Inflammatory macrophage (primary cell): ENCODE measurements around the gene KIF3A.

ENCODE experiments used
- DNase-seq, 2 donors: peaks; one replicate each; pipeline ENCODE4 v3.0.0-alpha.2; 2020 to 2022
- total RNA-seq, 18 experiments: gene quantifications; one replicate each; lab custom pipeline; 2026; ENCODE audit warnings: mixed read lengths in 6 of 18, inconsistent platforms in 2 of 18; lab: John Stamatoyannopoulos, UW

Gene KIF3A
- total RNA-seq: 2.1 to 7.0 (median 4.6) reads per million in 18 experiments

GRCh38 chr5:132736853-132737833, at the start of gene KIF3A:
KIF3A (minus strand) TSS chr5:132737546; CDS start chr5:132737419, 127 bp downstream.
- peak; percentile 97 to 98 for DNase-seq

- no peak for DNase-seq
Observed at GRCh38 chr5:132787076-132787475, 49.7 kb upstream of the KIF3A start.

- no peak for DNase-seq
Observed at GRCh38 chr5:132785864-132786263, 48.5 kb upstream of the KIF3A start.

GRCh38 chr5:132785365-132785764, 48.0 kb upstream of the KIF3A start:
- no peak for DNase-seq

- DNase-seq: peak; percentile 57 to 67
Observed at GRCh38 chr5:132782101-132782500, 44.8 kb upstream of the KIF3A start.

- no peak for DNase-seq
Observed at GRCh38 chr5:132781029-132781428, 43.7 kb upstream of the KIF3A start.

- DNase-seq: no peak
Observed at GRCh38 chr5:132780577-132780976, 43.2 kb upstream of the KIF3A start.

GRCh38 chr5:132779961-132780360, 42.6 kb upstream of the KIF3A start:
- no peak for DNase-seq

GRCh38 chr5:132778856-132779255, 41.5 kb upstream of the KIF3A start:
- no peak for DNase-seq

- DNase-seq: no peak
Observed at GRCh38 chr5:132778129-132778528, 40.8 kb upstream of the KIF3A start.

GRCh38 chr5:132777209-132778069, 40.1 kb upstream of the KIF3A start, which contains the start of gene SEPTIN8:
SEPTIN8 (minus strand) TSS chr5:132777239; CDS start chr5:132777137, 102 bp downstream.
- peak; percentile 25 to 44 for DNase-seq

- no peak for DNase-seq
Observed at GRCh38 chr5:132776938-132777208, 39.5 kb upstream of the KIF3A start.

- DNase-seq: no peak
Observed at GRCh38 chr5:132776131-132776937, 39.0 kb upstream of the KIF3A start.

GRCh38 chr5:132775476-132775961, 38.2 kb upstream of the KIF3A start:
- DNase-seq: no peak

- DNase-seq: no peak
Observed at GRCh38 chr5:132774896-132775295, 37.5 kb upstream of the KIF3A start.

GRCh38 chr5:132774406-132774805, 37.1 kb upstream of the KIF3A start:
- DNase-seq: no peak

GRCh38 chr5:132773601-132774355, 36.4 kb upstream of the KIF3A start:
- DNase-seq: no peak

- DNase-seq: no peak
Observed at GRCh38 chr5:132773114-132773513, 35.8 kb upstream of the KIF3A start.

- DNase-seq: no peak
Observed at GRCh38 chr5:132772291-132773070, 35.1 kb upstream of the KIF3A start.

GRCh38 chr5:132771503-132771998, 34.2 kb upstream of the KIF3A start:
- DNase-seq: no peak
